Endothelial cell of umbilical vein (primary cell): Measurements from ENCODE around the gene TMEM191B.
"Not testable (repeated sequence)": the region's sequence is repeated elsewhere in the genome, so short reads cannot be mapped to it uniquely, and the experiment has no call there.

Source experiments
- CTCF ChIP-seq, 2 donors: IDR thresholded peaks; 1 replicate in 1 of 2; 2 replicates in 1 of 2; pipeline ENCODE4 v1.5.1; 2011; ENCODE audit warnings: low read length in 2 of 2, mild to moderate bottlenecking in 2 of 2, moderate library complexity in 2 of 2, control low read depth in 1 of 2, inconsistent platforms in 1 of 2, low read depth in 1 of 2; ENCODE audit not compliant: insufficient read depth in 1 of 2; ENCODE audit errors: extremely low read depth in 1 of 2
- EZH2 ChIP-seq: IDR thresholded peaks from 2 replicates; pipeline ENCODE4 v1.6.1; 2012; ENCODE audit warnings: borderline replicate concordance, low read depth, mild to moderate bottlenecking, moderate library complexity, low read length, inconsistent platforms; ENCODE audit not compliant: severe bottlenecking
- FOS ChIP-seq: IDR thresholded peaks from 2 replicates; pipeline ENCODE4 v1.6.1; 2011; ENCODE audit warnings: mild to moderate bottlenecking, low read length, moderate library complexity, borderline replicate concordance; ENCODE audit not compliant: insufficient read depth
- GATA2 ChIP-seq: IDR thresholded peaks from 2 replicates; pipeline ENCODE4 v1.7.0; 2011; ENCODE audit warnings: low read depth, mild to moderate bottlenecking, moderate library complexity, mixed read lengths, low read length; ENCODE audit not compliant: insufficient read length, insufficient read depth
- JUN ChIP-seq: IDR thresholded peaks from 2 replicates; pipeline ENCODE4 v1.6.1; 2011; ENCODE audit warnings: borderline replicate concordance, low read depth; ENCODE audit not compliant: insufficient read length, insufficient read depth
- MAX ChIP-seq: IDR thresholded peaks from 2 replicates; pipeline ENCODE4 v1.6.1; 2011; ENCODE audit not compliant: insufficient read depth, insufficient read length
- MYC ChIP-seq: IDR thresholded peaks from one replicate; pipeline ENCODE4 v1.6.1; 2011; ENCODE audit warnings: mild to moderate bottlenecking, low read depth, low read length
- POLR2A ChIP-seq: IDR thresholded peaks from 2 replicates; pipeline ENCODE4 v1.6.1; 2012; ENCODE audit warnings: low read depth, mild to moderate bottlenecking, control low read depth, low read length
- POLR2AphosphoS5 ChIP-seq: IDR thresholded peaks from 2 replicates; pipeline ENCODE4 v1.6.1; 2012; ENCODE audit warnings: low read depth, mild to moderate bottlenecking, control low read depth, low read length, moderate library complexity; ENCODE audit not compliant: insufficient read depth

- TF ChIP-seq POLR2A; MYC; CTCF (IDR thresholded peaks at IDR 0.05; ENCODE audit: extremely low read depth in 1 of 2, insufficient read depth in 1 of 2, low read depth in 1 of 2, low read length in 2 of 2); EZH2; FOS; POLR2AphosphoS5; MAX; JUN; GATA2: not testable (repeated sequence)
Measured at GRCh38 chr22:18533633-18534032, 6.0 kb downstream of the TMEM191B start.
